Gastrocnemius medialis (tissue), 4 donors: ENCODE measurements around the gene DPYD. TPM values are rescaled to one million over a fixed set of nuclear protein-coding genes. Genes with fewer than 3 reads are reported as not detected.

Experiments used
- ATAC-seq, 2 donors: fragments of 150-250 bp; one replicate each; pipeline ENCODE4 v1.9.1; 2016
- DNase-seq, 2 donors: peaks; one replicate each; pipeline ENCODE4 v3.0.0-alpha.2; 2019
- H3K27ac ChIP-seq, 4 donors: fragments of 200-600 bp; sonication (generic); 1 replicate in 1 of 4; 2 replicates in 3 of 4; pipeline ENCODE4 v1.5.1; 2016 to 2018; ENCODE audit warnings: mild to moderate bottlenecking in 2 of 4, moderate library complexity in 1 of 4
- H3K27me3 ChIP-seq, 3 donors: fragments of 200-600 bp; sonication (generic) in 2 of 3; 1 replicate in 1 of 3; 2 replicates in 2 of 3; pipeline versions ENCODE4 v1.5.1 to v1.6.0; 2016 to 2019; ENCODE audit warnings: mild to moderate bottlenecking in 1 of 3, moderate library complexity in 1 of 3
- H3K36me3 ChIP-seq, 2 donors: fragments of 200-600 bp; sonication (generic) in 1 of 2; one replicate each; pipeline ENCODE4 v1.5.1; 2017 to 2018
- H3K4me1 ChIP-seq, 2 donors: fragments of 200-600 bp; sonication (generic) in 1 of 2; one replicate each; pipeline ENCODE4 v1.5.1; 2016 to 2017; ENCODE audit warnings: mild to moderate bottlenecking in 2 of 2
- H3K4me3 ChIP-seq, 4 donors: fragments of 200-600 bp; sonication (generic) in 3 of 4; 1 replicate in 1 of 4; 2 replicates in 3 of 4; pipeline ENCODE4 v1.5.1; 2016 to 2019; ENCODE audit warnings: mild to moderate bottlenecking in 2 of 4
- H3K9me3 ChIP-seq, 3 donors: fragments of 200-600 bp; sonication (generic) in 2 of 3; 1 replicate in 1 of 3; 2 replicates in 2 of 3; pipeline ENCODE4 v1.5.1; 2016 to 2019
- CTCF ChIP-seq, 5 experiments: fragments of 450-650 bp in 3 of 5; fragments of 200-600 bp in 2 of 5; sonication (generic) in 2 of 5; IDR thresholded peaks in 4 of 5; conservative IDR thresholded peaks in 1 of 5; 1 replicate in 4 of 5; 2 replicates in 1 of 5; pipeline ENCODE4 v1.5.1; 2016 to 2019; ENCODE audit warnings: antibody characterized with exemption in 5 of 5, mild to moderate bottlenecking in 3 of 5, moderate library complexity in 3 of 5
- POLR2A ChIP-seq, 2 donors: fragments of 450-650 bp; IDR thresholded peaks; one replicate each; pipeline ENCODE4 v1.6.1; 2017; ENCODE audit warnings: antibody characterized with exemption in 2 of 2, mild to moderate bottlenecking in 2 of 2, moderate library complexity in 2 of 2
- in situ Hi-C, 4 donors: fragments of 200-750 bp; cut with MboI; loops; one replicate each; pipeline versions ENCODE4 v1.15.0 to v1.8.0; 2017; ENCODE audit warnings: low sequenced_read_pairs in 4 of 4
- intact Hi-C: fragments of 100-400 bp; cut with DNase I; formaldehyde crosslinking; loops from one replicate; pipeline ENCODE4 v1.15.1; 2023; ENCODE audit warnings: low total_unique reads
- total RNA-seq, 4 donors: library from RNA; depleted of rRNA; stranded (reverse); fragments of >200 nt; gene quantifications; one replicate each; pipeline versions ENCODE4 v1.1.0 to v1.2.3, GENCODE V29; 2016

DPYD gene
- total RNA-seq, 4 donors from 2014 or later: 4.6 to 13.9 (median 9.1) TPM

GRCh38 chr1:97382206-97382605 lies 538.6 kb downstream of the DPYD start:
- intact Hi-C loops (no loop called here), in situ Hi-C loops (no loop called here)
- TF ChIP-seq CTCF (IDR thresholded peaks at IDR 0.05 in 4 of 5, conservative IDR thresholded peaks at IDR 0.05 in 1 of 5) (no peak), POLR2A (IDR thresholded peaks at IDR 0.05) (no peak)
- DNase-seq (no peak), ATAC-seq (no peak)
- no peaks in the 10 kb centered on the region for H3K4me1 ChIP-seq
- H3K27ac ChIP-seq: no peak overlapping the region
- H3K9me3 ChIP-seq: no peaks in the 10 kb centered on the region
- no peaks in the 10 kb centered on the region for H3K27me3 ChIP-seq
- no peak overlapping the region for H3K4me3 ChIP-seq
- H3K36me3 ChIP-seq: no peaks in the 10 kb centered on the region

- DNase-seq (no peak), ATAC-seq (no peak)
- Histone ChIP-seq H3K9me3 (no peaks in the 10 kb centered on the region), H3K27ac (no peak overlapping the region), H3K36me3 (no peaks in the 10 kb centered on the region), H3K4me3 (no peak overlapping the region), H3K27me3 (no peaks in the 10 kb centered on the region), H3K4me1 (no peaks in the 10 kb centered on the region)
- in situ Hi-C loops: no loop called here
- intact Hi-C loops: no loop called here
- no peak for TF ChIP-seq POLR2A (IDR thresholded peaks at IDR 0.05)
- no peak for TF ChIP-seq CTCF (IDR thresholded peaks at IDR 0.05 in 4 of 5, conservative IDR thresholded peaks at IDR 0.05 in 1 of 5)
Observed at GRCh38 chr1:97379387-97380075, 541.3 kb downstream of the DPYD start.

- intact Hi-C loops: no loop called here
- no peak for TF ChIP-seq CTCF (IDR thresholded peaks at IDR 0.05 in 4 of 5, conservative IDR thresholded peaks at IDR 0.05 in 1 of 5)
- no peak for TF ChIP-seq POLR2A (IDR thresholded peaks at IDR 0.05)
- DNase-seq: no peak
- H3K9me3 ChIP-seq: no peaks in the 10 kb centered on the region
- H3K27me3 ChIP-seq: no peaks in the 10 kb centered on the region
- no peak overlapping the region for H3K4me3 ChIP-seq
- no peak for ATAC-seq
- in situ Hi-C loops: no loop called here
- H3K27ac ChIP-seq: no peak overlapping the region
- no peaks in the 10 kb centered on the region for H3K36me3 ChIP-seq
- H3K4me1 ChIP-seq: no peaks in the 10 kb centered on the region
Observed at GRCh38 chr1:97378596-97378995, 542.2 kb downstream of the DPYD start.

- no peak for TF ChIP-seq POLR2A (IDR thresholded peaks at IDR 0.05)
- no peak for TF ChIP-seq CTCF (IDR thresholded peaks at IDR 0.05 in 4 of 5, conservative IDR thresholded peaks at IDR 0.05 in 1 of 5)
- DNase-seq (no peak), ATAC-seq (no peak)
- no peaks in the 10 kb centered on the region for H3K27me3 ChIP-seq
- no peaks in the 10 kb centered on the region for H3K9me3 ChIP-seq
- in situ Hi-C loops (no loop called here), intact Hi-C loops (no loop called here)
- no peak overlapping the region for H3K4me3 ChIP-seq
- no peak overlapping the region for H3K27ac ChIP-seq
- no peaks in the 10 kb centered on the region for H3K4me1 ChIP-seq
- no peaks in the 10 kb centered on the region for H3K36me3 ChIP-seq
Observed at GRCh38 chr1:97377432-97378034, 543.3 kb downstream of the DPYD start.
